Ishikawa (cell line): Measurements from ENCODE around the gene TEAD4.

Source experiments
- CEBPB ChIP-seq: IDR thresholded peaks from 2 replicates; pipeline ENCODE4 v1.6.1; 2012
- FOXM1 ChIP-seq: IDR thresholded peaks from 2 replicates; pipeline ENCODE4 v1.6.1; 2012; ENCODE audit warnings: low read depth, borderline replicate concordance
- NFIC ChIP-seq: IDR thresholded peaks from 2 replicates; pipeline ENCODE4 v1.6.1; 2012
- RAD21 ChIP-seq: IDR thresholded peaks from 2 replicates; pipeline ENCODE4 v1.6.1; 2012; ENCODE audit warnings: low read depth
- TAF1 ChIP-seq: IDR thresholded peaks from 2 replicates; pipeline ENCODE4 v1.6.1; 2012; ENCODE audit warnings: low read depth, mild to moderate bottlenecking
- ZBTB7A ChIP-seq: IDR thresholded peaks from 2 replicates; pipeline ENCODE4 v1.6.1; 2012; ENCODE audit warnings: low read depth
- TF ChIP-seq, protein P1 (sequence below): IDR thresholded peaks from 2 replicates; pipeline ENCODE4 v1.6.1; 2012
- TF ChIP-seq, protein P2 (sequence below): IDR thresholded peaks from 2 replicates; pipeline ENCODE4 v1.6.1; 2012
- TF ChIP-seq, protein P3 (sequence below): IDR thresholded peaks from 2 replicates; pipeline ENCODE4 v1.6.1; 2012; ENCODE audit warnings: low read depth, mild to moderate bottlenecking

- TF ChIP-seq, protein P1, sequence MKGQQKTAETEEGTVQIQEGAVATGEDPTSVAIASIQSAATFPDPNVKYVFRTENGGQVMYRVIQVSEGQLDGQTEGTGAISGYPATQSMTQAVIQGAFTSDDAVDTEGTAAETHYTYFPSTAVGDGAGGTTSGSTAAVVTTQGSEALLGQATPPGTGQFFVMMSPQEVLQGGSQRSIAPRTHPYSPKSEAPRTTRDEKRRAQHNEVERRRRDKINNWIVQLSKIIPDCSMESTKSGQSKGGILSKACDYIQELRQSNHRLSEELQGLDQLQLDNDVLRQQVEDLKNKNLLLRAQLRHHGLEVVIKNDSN, result no peak
- TF ChIP-seq, protein P2, sequence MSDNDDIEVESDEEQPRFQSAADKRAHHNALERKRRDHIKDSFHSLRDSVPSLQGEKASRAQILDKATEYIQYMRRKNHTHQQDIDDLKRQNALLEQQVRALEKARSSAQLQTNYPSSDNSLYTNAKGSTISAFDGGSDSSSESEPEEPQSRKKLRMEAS, result no peak
- TF ChIP-seq ZBTB7A (no peak), CEBPB (no peak), TAF1 (no peak), RAD21 (no peak), NFIC (no peak), FOXM1 (no peak)
- TF ChIP-seq, protein P3, sequence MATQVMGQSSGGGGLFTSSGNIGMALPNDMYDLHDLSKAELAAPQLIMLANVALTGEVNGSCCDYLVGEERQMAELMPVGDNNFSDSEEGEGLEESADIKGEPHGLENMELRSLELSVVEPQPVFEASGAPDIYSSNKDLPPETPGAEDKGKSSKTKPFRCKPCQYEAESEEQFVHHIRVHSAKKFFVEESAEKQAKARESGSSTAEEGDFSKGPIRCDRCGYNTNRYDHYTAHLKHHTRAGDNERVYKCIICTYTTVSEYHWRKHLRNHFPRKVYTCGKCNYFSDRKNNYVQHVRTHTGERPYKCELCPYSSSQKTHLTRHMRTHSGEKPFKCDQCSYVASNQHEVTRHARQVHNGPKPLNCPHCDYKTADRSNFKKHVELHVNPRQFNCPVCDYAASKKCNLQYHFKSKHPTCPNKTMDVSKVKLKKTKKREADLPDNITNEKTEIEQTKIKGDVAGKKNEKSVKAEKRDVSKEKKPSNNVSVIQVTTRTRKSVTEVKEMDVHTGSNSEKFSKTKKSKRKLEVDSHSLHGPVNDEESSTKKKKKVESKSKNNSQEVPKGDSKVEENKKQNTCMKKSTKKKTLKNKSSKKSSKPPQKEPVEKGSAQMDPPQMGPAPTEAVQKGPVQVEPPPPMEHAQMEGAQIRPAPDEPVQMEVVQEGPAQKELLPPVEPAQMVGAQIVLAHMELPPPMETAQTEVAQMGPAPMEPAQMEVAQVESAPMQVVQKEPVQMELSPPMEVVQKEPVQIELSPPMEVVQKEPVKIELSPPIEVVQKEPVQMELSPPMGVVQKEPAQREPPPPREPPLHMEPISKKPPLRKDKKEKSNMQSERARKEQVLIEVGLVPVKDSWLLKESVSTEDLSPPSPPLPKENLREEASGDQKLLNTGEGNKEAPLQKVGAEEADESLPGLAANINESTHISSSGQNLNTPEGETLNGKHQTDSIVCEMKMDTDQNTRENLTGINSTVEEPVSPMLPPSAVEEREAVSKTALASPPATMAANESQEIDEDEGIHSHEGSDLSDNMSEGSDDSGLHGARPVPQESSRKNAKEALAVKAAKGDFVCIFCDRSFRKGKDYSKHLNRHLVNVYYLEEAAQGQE, result no peak
These were observed 55.4 kb downstream of the TEAD4 start for GRCh38 chr12:3014641-3015040.
